Smooth muscle cell (in vitro differentiated cells): ENCODE data around the gene MYMK. TPM values are rescaled to one million over a fixed set of nuclear protein-coding genes. Genes with fewer than 3 reads are reported as not detected.

ENCODE experiments used
- DNase-seq: peaks from one replicate; lab custom pipeline; 2025; ENCODE audit not compliant: unreplicated experiment; lab: John Stamatoyannopoulos, UW
- H2AFZ ChIP-seq: fragments of 200-600 bp; sonication (generic); 2 replicates; pipeline ENCODE4 v1.6.0; 2016; ENCODE audit warnings: antibody characterized with exemption, low read depth, mild to moderate bottlenecking
- H3F3A ChIP-seq: fragments of 200-600 bp; sonication (generic); 2 replicates; pipeline ENCODE4 v1.6.0; 2017; ENCODE audit warnings: antibody characterized with exemption, low read depth
- H3K27ac ChIP-seq: fragments of 200-600 bp; sonication (generic); 2 replicates; pipeline ENCODE4 v1.5.1; 2016; ENCODE audit warnings: low read depth, mild to moderate bottlenecking
- H3K27me3 ChIP-seq: fragments of 200-600 bp; sonication (generic); 2 replicates; pipeline ENCODE4 v1.6.1; 2016; ENCODE audit warnings: low read depth, mild to moderate bottlenecking
- H3K36me3 ChIP-seq: fragments of 200-600 bp; sonication (generic); 2 replicates; pipeline ENCODE4 v1.5.1; 2016; ENCODE audit warnings: low read depth
- H3K4me1 ChIP-seq: fragments of 200-600 bp; sonication (generic); 2 replicates; pipeline ENCODE4 v1.5.1; 2016; ENCODE audit warnings: low read depth
- H3K4me2 ChIP-seq: fragments of 200-600 bp; sonication (generic); 2 replicates; pipeline ENCODE4 v1.6.0; 2016; ENCODE audit warnings: mild to moderate bottlenecking
- H3K4me3 ChIP-seq: fragments of 200-600 bp; sonication (generic); 2 replicates; pipeline ENCODE4 v1.5.1; 2016; ENCODE audit warnings: mild to moderate bottlenecking
- H3K79me2 ChIP-seq: fragments of 200-600 bp; sonication (generic); 2 replicates; pipeline ENCODE4 v1.6.0; 2016; ENCODE audit warnings: low read depth, mild to moderate bottlenecking
- H3K9ac ChIP-seq: fragments of 200-600 bp; sonication (generic); 2 replicates; pipeline ENCODE4 v1.6.0; 2016; ENCODE audit warnings: low read depth
- H3K9me3 ChIP-seq: fragments of 200-600 bp; sonication (generic); replicated peaks from 2 replicates; pipeline ENCODE4 v1.5.1; 2016; ENCODE audit warnings: low read depth
- H4K20me1 ChIP-seq: fragments of 200-600 bp; sonication (generic); 2 replicates; pipeline ENCODE4 v1.6.0; 2016; ENCODE audit warnings: low read depth
- CTCF ChIP-seq: fragments of 200-600 bp; sonication (generic); IDR thresholded peaks from 2 replicates; pipeline ENCODE4 v1.5.1; 2017; ENCODE audit warnings: borderline replicate concordance, mild to moderate bottlenecking, antibody characterized with exemption; ENCODE audit not compliant: insufficient read depth, poor library complexity, severe bottlenecking
- WGBS: methylation state at CpG from one replicate; pipeline ENCODE4 v1.1.7; 2016; ENCODE audit warnings: low lambda C conversion rate; 5-methylcytosine and 5-hydroxymethylcytosine counted together
- polyA plus RNA-seq: library from polyadenylated mRNA; unstranded; fragments of >200 nt; fragmentation: Nextera tagmentation; extraction: Ambion mirVana; gene quantifications from 2 replicates; pipeline ENCODE4 v1.2.1, GENCODE V29; 2016
- total RNA-seq: library from RNA; depleted of rRNA; stranded (reverse); fragments of >200 nt; gene quantifications from 2 replicates; pipeline ENCODE4 v1.2.3, GENCODE V29; 2014

Gene MYMK
- total and polyA plus RNA-seq, 2 experiments from 2014 or later = not detected

GRCh38 chr9:133563291-133563796, 38.6 kb upstream of the MYMK start:
- H3K4me1 ChIP-seq = peaks cover 12% of the 10 kb centered on the region
- TF ChIP-seq CTCF = no peak
- H3K27me3 ChIP-seq = no peaks in the 10 kb centered on the region
- peak overlapping the region; percentile 49 for H3K27ac ChIP-seq
- no peaks in the 10 kb centered on the region for H3K36me3 ChIP-seq
- DNase-seq = no peak
- no peak overlapping the region for H3K9ac ChIP-seq
- no peak overlapping the region for H3K4me3 ChIP-seq
- no peaks in the 10 kb centered on the region for H3K9me3 ChIP-seq
- peaks cover 11% of the 10 kb centered on the region for H3F3A ChIP-seq
- 8% methylated on average over 14 of the region's 14 CpGs for WGBS
- no peaks in the 10 kb centered on the region for H4K20me1 ChIP-seq
- H3K79me2 ChIP-seq = no peaks in the 10 kb centered on the region
- peak overlapping the region; percentile 77 for H3K4me2 ChIP-seq
- no peak overlapping the region for H2AFZ ChIP-seq

DNA sequence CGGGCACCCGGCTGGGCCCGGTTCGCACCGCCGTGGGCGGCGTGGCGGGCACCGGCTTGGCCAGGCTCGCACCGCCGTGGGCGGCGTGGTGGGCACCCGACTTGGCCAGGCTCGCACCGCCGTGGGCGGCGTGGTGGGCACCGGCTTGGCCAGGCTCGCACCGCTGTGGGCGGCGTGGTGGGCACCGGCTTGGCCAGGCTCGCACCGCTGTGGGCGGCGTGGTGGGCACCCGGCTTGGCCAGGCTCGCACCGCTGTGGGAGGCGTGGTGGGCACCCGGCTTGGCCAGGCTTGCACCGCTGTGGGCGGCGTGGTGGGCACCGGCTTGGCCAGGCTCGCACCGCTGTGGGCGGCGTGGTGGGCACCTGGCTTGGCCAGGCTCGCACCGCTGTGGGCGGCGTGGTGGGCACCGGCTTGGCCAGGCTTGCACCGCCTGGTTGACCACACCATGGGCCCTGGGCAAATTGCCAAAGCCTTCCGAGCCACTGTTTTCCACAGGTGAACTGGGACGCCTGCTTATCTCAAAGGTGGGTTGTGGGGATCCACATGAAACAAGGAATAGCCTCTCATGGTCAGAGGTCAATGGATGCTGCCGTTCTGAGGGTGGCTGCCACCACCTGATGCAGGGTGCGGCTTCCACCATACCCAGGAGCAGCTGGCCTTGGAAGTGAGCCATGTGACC, 38.0 kb upstream of the MYMK start:
- no peaks in the 10 kb centered on the region for H3K9me3 ChIP-seq
- no peak for DNase-seq
- H3K27me3 ChIP-seq = no peaks in the 10 kb centered on the region
- peaks cover 11% of the 10 kb centered on the region for H3F3A ChIP-seq
- TF ChIP-seq CTCF = no peak
- H3K4me2 ChIP-seq = peak overlapping the region; percentile 77
- no peak overlapping the region for H3K27ac ChIP-seq
- no peak overlapping the region for H3K4me3 ChIP-seq
- 93% methylated on average over 14 of the region's 54 CpGs for WGBS
- no peaks in the 10 kb centered on the region for H3K79me2 ChIP-seq
- no peaks in the 10 kb centered on the region for H4K20me1 ChIP-seq
- H2AFZ ChIP-seq = no peak overlapping the region
- no peaks in the 10 kb centered on the region for H3K36me3 ChIP-seq
- H3K4me1 ChIP-seq = peaks cover 18% of the 10 kb centered on the region
- H3K9ac ChIP-seq = no peak overlapping the region

DNA sequence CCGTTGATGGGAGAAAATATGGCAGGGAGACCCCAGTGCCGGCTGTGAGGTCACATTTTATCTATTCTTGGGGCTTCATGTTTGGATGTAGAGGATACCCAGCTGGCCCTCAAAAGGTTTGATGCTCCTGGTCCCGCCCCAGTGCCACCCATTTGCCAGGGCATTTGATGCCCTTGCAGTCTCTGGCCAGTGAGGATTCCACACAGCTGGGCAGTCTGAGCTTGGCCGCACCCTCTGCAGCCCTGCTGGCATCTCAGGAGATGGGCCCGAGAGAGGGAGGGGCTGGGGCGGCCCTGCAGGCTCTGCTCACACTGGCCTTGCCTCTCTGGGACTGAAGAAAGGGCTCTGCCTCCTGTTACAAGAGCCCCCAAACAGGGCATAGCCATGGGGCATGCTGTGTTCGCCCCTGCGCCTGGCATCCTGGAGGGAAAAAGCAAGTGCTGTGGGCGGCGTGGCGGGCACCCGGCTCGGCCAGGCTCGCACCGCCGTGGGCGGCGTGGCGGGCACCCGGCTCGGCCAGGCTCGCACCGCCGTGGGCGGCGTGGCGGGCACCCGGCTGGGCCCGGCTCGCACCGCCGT, 37.3 kb upstream of the MYMK start:
- H3F3A ChIP-seq = peaks cover 11% of the 10 kb centered on the region
- no peak overlapping the region for H2AFZ ChIP-seq
- no peaks in the 10 kb centered on the region for H3K79me2 ChIP-seq
- no peak overlapping the region for H3K4me2 ChIP-seq
- no peaks in the 10 kb centered on the region for H3K36me3 ChIP-seq
- no peaks in the 10 kb centered on the region for H3K27me3 ChIP-seq
- TF ChIP-seq CTCF = no peak
- WGBS = 95% methylated on average over 18 of the region's 32 CpGs
- H3K4me1 ChIP-seq = peaks cover 21% of the 10 kb centered on the region
- H4K20me1 ChIP-seq = no peaks in the 10 kb centered on the region
- no peaks in the 10 kb centered on the region for H3K9me3 ChIP-seq
- H3K4me3 ChIP-seq = no peak overlapping the region
- no peak overlapping the region for H3K27ac ChIP-seq
- no peak overlapping the region for H3K9ac ChIP-seq
- DNase-seq = no peak
